ENCODE data around the gene S100A11. TPM values are rescaled to one million over a fixed set of nuclear protein-coding genes. Genes with fewer than 3 reads are reported as not detected.

S100A11 gene
- total RNA-seq, 1 donor from 2014 or later = 231 TPM

GRCh38 chr1:151990058-151990855 lies 46.5 kb downstream of the S100A11 start:
- ATAC-seq (no peak), DNase-seq (ENCODE audit: low spot score) (no peak)
- intact Hi-C loops (cut with DNase I) = no loop called here

GRCh38 chr1:151989211-151989862 lies 47.5 kb downstream of the S100A11 start:
- intact Hi-C loops (cut with DNase I) = no loop called here
- peak; percentile 54 for ATAC-seq
- DNase-seq (ENCODE audit: low spot score) = peak; percentile 72

- intact Hi-C loops (cut with DNase I) = no loop called here
- DNase-seq (ENCODE audit: low spot score) (no peak), ATAC-seq (no peak)
Observed at GRCh38 chr1:151988405-151988923, 48.3 kb downstream of the S100A11 start.

- DNase-seq (ENCODE audit: low spot score) (no peak), ATAC-seq (no peak)
- intact Hi-C loops (cut with DNase I) = no loop called here
Observed at GRCh38 chr1:151986501-151987190, 50.2 kb downstream of the S100A11 start.

- DNase-seq (ENCODE audit: low spot score) (no peak), ATAC-seq (no peak)
- intact Hi-C loops (cut with DNase I) = no loop called here
Observed at GRCh38 chr1:151985768-151986167, 51.0 kb downstream of the S100A11 start.

GRCh38 chr1:151985270-151985669 lies 51.5 kb downstream of the S100A11 start:
- no peak for DNase-seq (ENCODE audit: low spot score)
- ATAC-seq = no peak
- intact Hi-C loops (cut with DNase I) = no loop called here

- DNase-seq (ENCODE audit: low spot score) = no peak
- intact Hi-C loops (cut with DNase I) = no loop called here
- ATAC-seq = no peak
Observed at GRCh38 chr1:151984313-151984956, 52.4 kb downstream of the S100A11 start.

Other genes with a start within 250 kb of the S100A11 start
- gene TDRKH, start 246.5 kb downstream of the S100A11 start, total RNA-seq = 13.2 TPM
- not detected for gene LINGO4, start 231.6 kb downstream of the S100A11 start, total RNA-seq
- gene RORC, start 205.2 kb downstream of the S100A11 start, total RNA-seq = 0.45 TPM
- 0.45 TPM for gene C2CD4D, start 197.2 kb downstream of the S100A11 start, total RNA-seq
- gene THEM5, start 183.3 kb downstream of the S100A11 start, total RNA-seq = not detected
- gene THEM4, start 127.5 kb downstream of the S100A11 start, total RNA-seq = 14.9 TPM
- 550 TPM for gene S100A10, start 43.1 kb downstream of the S100A11 start, total RNA-seq
- not detected for gene TCHHL1, start 52.1 kb upstream of the S100A11 start, total RNA-seq
- 0.13 TPM for gene TCHH, start 78.4 kb upstream of the S100A11 start, total RNA-seq
- not detected for gene RPTN, start 122.2 kb upstream of the S100A11 start, total RNA-seq
- not detected for gene HRNR, start 187.2 kb upstream of the S100A11 start, total RNA-seq